ENCODE measurements around the gene NARS2. TPM values are rescaled to one million over a fixed set of nuclear protein-coding genes. Genes with fewer than 3 reads are reported as not detected.
"Not testable (repeated sequence)": the region's sequence is repeated elsewhere in the genome, so short reads cannot be mapped to it uniquely, and the experiment has no call there.

Gene NARS2
- total RNA-seq, 1 donor from 2014 or later: 15.6 TPM

DNA sequence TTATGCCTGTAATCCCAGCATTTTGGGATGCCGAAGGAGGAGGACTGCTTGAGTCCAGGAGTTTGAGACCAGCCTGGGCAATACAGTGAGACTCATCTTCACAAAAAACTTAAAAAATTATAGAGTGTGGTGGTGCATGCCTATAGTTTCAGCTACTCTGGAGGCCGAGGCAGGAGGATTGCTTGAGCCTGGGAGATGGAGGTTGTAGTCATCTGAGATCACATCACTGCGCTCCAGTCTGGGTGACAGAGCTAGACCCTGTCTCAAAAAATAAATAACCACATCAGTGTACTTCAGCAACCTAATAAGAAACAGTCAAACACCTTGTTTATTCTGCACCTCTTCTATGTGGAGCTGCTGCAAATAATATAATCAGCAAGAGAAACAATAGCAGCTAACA lies 1.4 kb downstream of the NARS2 start:
- no peaks in the 10 kb centered on the region for H3K9me3 ChIP-seq
- no peak overlapping the region for H3K27ac ChIP-seq
- DNase-seq (no peak), ATAC-seq (no peak)
- H3K4me3 ChIP-seq: peak overlapping the region; percentile 80
- intact Hi-C loops (cut with DNase I): no loop called here
- H3K4me1 ChIP-seq: peaks cover 12% of the 10 kb centered on the region
- no peak for TF ChIP-seq CTCF (IDR thresholded peaks at IDR 0.05)
- H3K36me3 ChIP-seq: peaks cover 19% of the 10 kb centered on the region
- H3K27me3 ChIP-seq (ENCODE audit: low read depth): no peaks in the 10 kb centered on the region

GRCh38 chr11:78572394-78572793 lies 2.3 kb downstream of the NARS2 start:
- Histone ChIP-seq H3K9me3 (no peaks in the 10 kb centered on the region), H3K4me3 (no peak overlapping the region), H3K4me1 (peaks cover 12% of the 10 kb centered on the region), H3K27ac (no peak overlapping the region), H3K27me3 (ENCODE audit: low read depth) (no peaks in the 10 kb centered on the region), H3K36me3 (peaks cover 26% of the 10 kb centered on the region)
- no peak for TF ChIP-seq CTCF (IDR thresholded peaks at IDR 0.05)
- DNase-seq (no peak), ATAC-seq (no peak)
- intact Hi-C loops (cut with DNase I): no loop called here

- no peak overlapping the region for H3K27ac ChIP-seq
- TF ChIP-seq CTCF (IDR thresholded peaks at IDR 0.05): no peak
- H3K36me3 ChIP-seq: peaks cover 48% of the 10 kb centered on the region
- H3K9me3 ChIP-seq: no peaks in the 10 kb centered on the region
- H3K27me3 ChIP-seq (ENCODE audit: low read depth): no peaks in the 10 kb centered on the region
- H3K4me1 ChIP-seq: peaks cover 12% of the 10 kb centered on the region
- no peak for DNase-seq
- intact Hi-C loops (cut with DNase I): no loop called here
- no peak for ATAC-seq
- H3K4me3 ChIP-seq: no peak overlapping the region
Observed at GRCh38 chr11:78570031-78570430, 4.6 kb downstream of the NARS2 start.

GRCh38 chr11:78567209-78567608 lies 7.5 kb downstream of the NARS2 start:
- intact Hi-C loops (cut with DNase I): loop anchor here (5.0 to 10.0 kb wide), 2 partner anchors 152 to 470 kb away; partner anchors contain the start of gene GAB2
- DNase-seq (no peak), ATAC-seq (no peak)
- no peak for TF ChIP-seq CTCF (IDR thresholded peaks at IDR 0.05)
- Histone ChIP-seq H3K4me1 (peaks cover 17% of the 10 kb centered on the region), H3K4me3 (no peak overlapping the region), H3K9me3 (no peaks in the 10 kb centered on the region), H3K27ac (no peak overlapping the region), H3K27me3 (ENCODE audit: low read depth) (no peaks in the 10 kb centered on the region), H3K36me3 (peaks cover 52% of the 10 kb centered on the region)

DNA sequence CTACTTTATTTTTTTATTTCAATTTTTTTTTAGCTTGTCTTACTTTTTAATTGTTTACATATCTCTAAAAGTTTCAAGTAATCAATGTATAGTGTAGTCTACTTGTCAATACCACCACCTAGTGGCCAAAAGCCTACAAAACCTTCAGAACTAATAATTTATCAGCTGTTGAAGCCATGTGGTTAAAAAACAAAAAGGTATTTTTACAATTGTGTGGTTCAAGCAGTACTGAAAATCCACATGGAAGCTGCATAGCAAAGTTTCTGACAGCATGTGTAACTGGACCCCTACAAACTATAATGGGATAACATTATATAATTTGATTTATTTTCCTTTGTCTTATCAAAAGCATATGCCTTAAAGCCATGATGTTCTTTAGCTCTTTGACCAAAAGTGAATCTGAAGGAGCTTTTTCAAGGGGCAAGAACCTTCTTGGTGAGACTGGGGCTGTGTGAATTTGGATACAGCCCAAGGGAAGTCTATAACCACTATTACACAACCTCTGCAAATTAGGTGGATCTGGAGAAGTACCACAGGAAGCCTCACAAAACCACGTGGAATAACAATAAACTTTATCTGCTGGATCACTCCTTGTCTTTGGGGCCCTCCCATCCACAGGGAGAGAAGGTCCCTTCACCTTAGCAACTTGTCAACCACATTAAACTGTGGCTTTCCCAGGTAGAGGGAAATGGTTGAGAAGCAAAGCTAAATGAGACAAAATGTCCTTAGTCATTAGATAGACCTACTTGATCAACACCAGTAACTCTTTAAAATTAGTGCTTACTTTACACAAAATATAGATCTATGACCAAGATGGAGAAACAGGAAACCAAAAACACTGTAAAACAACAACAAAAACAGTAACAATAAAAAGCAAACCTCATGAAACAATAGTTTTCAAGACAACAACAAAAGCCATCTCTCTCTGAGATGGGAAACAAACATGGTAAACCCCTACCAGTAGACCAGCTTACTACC lies 9.9 kb downstream of the NARS2 start:
- H3K27ac ChIP-seq: no peak overlapping the region
- H3K36me3 ChIP-seq: peaks cover 38% of the 10 kb centered on the region
- no peaks in the 10 kb centered on the region for H3K9me3 ChIP-seq
- intact Hi-C loops (cut with DNase I): loop anchor here (5.0 to 10.0 kb wide), 2 partner anchors 150 to 467 kb away; partner anchors contain the start of gene GAB2
- ATAC-seq: peak; percentile 63 to 78
- TF ChIP-seq CTCF (IDR thresholded peaks at IDR 0.05): peak; percentile 77
- H3K4me1 ChIP-seq: peaks cover 41% of the 10 kb centered on the region
- no peak for DNase-seq
- H3K4me3 ChIP-seq: no peak overlapping the region
- H3K27me3 ChIP-seq (ENCODE audit: low read depth): no peaks in the 10 kb centered on the region

DNA sequence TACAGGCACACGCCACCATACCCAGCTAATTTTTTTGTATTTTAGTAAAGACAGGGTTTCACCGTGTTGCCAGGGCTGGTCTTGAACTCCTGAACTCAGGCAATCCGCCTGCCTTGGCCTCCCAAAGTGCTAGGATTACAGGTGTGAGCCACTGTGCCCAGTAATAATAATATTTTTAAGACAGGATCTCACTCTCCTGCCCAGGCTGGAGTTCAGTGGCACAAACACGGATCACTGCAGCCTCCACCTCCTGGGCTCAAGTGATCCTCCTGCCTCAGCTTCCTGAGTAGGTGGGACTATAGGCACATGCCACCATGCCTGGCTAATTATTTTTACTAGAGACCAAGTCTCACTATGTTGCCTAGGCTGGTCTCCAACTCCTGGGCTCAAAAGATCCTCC lies 10.6 kb downstream of the NARS2 start:
- not testable (repeated sequence) for H3K9me3 ChIP-seq; DNase-seq; H3K27ac ChIP-seq; H3K4me3 ChIP-seq; H3K27me3 ChIP-seq (ENCODE audit: low read depth)
- peaks cover 35% of the 10 kb centered on the region for H3K36me3 ChIP-seq
- peak in 1 of 2 donors; percentile 15 for ATAC-seq
- intact Hi-C loops (cut with DNase I): loop anchor here (10.0 kb wide), 1 partner anchor 149 kb away; the partner anchor contains the start of gene GAB2
- peaks cover 42% of the 10 kb centered on the region for H3K4me1 ChIP-seq

DNA sequence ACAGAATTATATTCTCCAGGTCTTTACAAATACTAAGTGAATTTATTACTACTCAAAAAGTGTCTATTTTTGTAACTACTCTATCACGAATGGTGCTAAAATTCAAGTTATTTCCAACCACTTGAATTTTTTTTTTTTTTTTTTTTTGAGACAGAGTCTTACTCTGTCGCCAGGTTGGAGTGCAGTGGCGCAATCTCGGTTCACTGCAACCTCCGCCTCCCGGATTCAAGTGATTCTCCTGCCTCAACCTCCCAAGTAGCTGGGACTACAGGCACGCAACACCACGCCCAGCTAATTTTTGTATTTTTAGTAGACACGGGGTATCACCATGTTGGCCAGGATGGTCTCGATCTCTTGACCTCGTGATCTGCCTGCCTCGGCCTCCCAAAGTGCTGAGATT lies 11.6 kb downstream of the NARS2 start:
- ATAC-seq; H3K4me3 ChIP-seq; H3K9me3 ChIP-seq; H3K27me3 ChIP-seq (ENCODE audit: low read depth): not testable (repeated sequence)
- peak; percentile 63 for DNase-seq
- intact Hi-C loops (cut with DNase I): loop anchor here (10.0 kb wide), 1 partner anchor 148 kb away; the partner anchor contains the start of gene GAB2
- Histone ChIP-seq H3K4me1 (peaks cover 42% of the 10 kb centered on the region), H3K27ac (peak overlapping the region; percentile 67), H3K36me3 (peaks cover 31% of the 10 kb centered on the region)
